Endothelial cell of umbilical vein (primary cell): ENCODE measurements around the gene CD81. TPM values are rescaled to one million over a fixed set of nuclear protein-coding genes. Genes with fewer than 3 reads are reported as not detected.

Experiments used
- BruUV-seq: library from RNA; stranded (reverse); fragments of 400-500 nt; replicated peaks from 2 replicates; lab custom pipeline; 2021; lab: Mats Ljungman, UMichigan
- CTCF ChIA-PET: fragments of 300-600, 350-600 bp; sonication (Branson Sonifier 250); formaldehyde crosslinking; loops from one replicate; lab custom pipeline; 2021; ENCODE audit warnings: antibody characterized with exemption, inconsistent platforms; lab: Charles Lee
- POLR2A ChIA-PET: fragments of 300-600, 350-600 bp; sonication (Branson Sonifier 250); formaldehyde crosslinking; loops from one replicate; lab custom pipeline; 2021; ENCODE audit warnings: antibody characterized with exemption, inconsistent platforms; lab: Charles Lee
- DNase-seq: peaks from one replicate; pipeline ENCODE4 v3.0.0-alpha.2; 2011; ENCODE audit warnings: low read depth, low spot score
- FAIRE-seq: peaks from 2 replicates; lab custom pipeline; 2011; peaks lifted over from hg19 to GRCh38; lab: Jason Lieb, UNC
- H2AFZ ChIP-seq: 2 replicates; pipeline ENCODE4 v1.6.0; 2012; ENCODE audit warnings: low read depth, low read length, control low read depth, inconsistent platforms
- H3K27ac ChIP-seq: 2 replicates; pipeline ENCODE4 v1.5.1; 2011; ENCODE audit warnings: low read depth, mild to moderate bottlenecking, control low read depth, low read length, moderate library complexity; ENCODE audit not compliant: insufficient read depth
- H3K27me3 ChIP-seq, 2 experiments: 2 replicates each; pipeline versions ENCODE4 v1.6.0 to v1.6.1; 2011; ENCODE audit warnings: low read length in 2 of 2, mixed read lengths in 1 of 2; ENCODE audit not compliant: control insufficient read depth in 2 of 2, insufficient read depth in 2 of 2
- H3K36me3 ChIP-seq, 2 experiments: 2 replicates in 1 of 2; 3 replicates in 1 of 2; pipeline ENCODE4 v1.5.1; 2011; ENCODE audit warnings: low read length in 2 of 2, mild to moderate bottlenecking in 1 of 2, moderate library complexity in 1 of 2; ENCODE audit not compliant: control insufficient read depth in 2 of 2, insufficient read depth in 2 of 2; ENCODE audit errors: extremely low read depth in 1 of 2
- H3K4me1 ChIP-seq: 3 replicates; pipeline ENCODE4 v1.5.1; 2011; ENCODE audit warnings: mild to moderate bottlenecking, low read length; ENCODE audit not compliant: control insufficient read depth, insufficient read depth; ENCODE audit errors: extremely low read depth
- H3K4me2 ChIP-seq: 2 replicates; pipeline ENCODE4 v1.6.1; 2011; ENCODE audit warnings: low read length, control low read depth, mixed read lengths; ENCODE audit not compliant: insufficient read depth
- H3K4me3 ChIP-seq, 3 experiments: fragments of 200-600 bp in 1 of 3; sonication (generic), shearing (Covaris generic) in 1 of 3; replicated peaks in 1 of 3; 2 replicates each; pipeline ENCODE4 v1.5.1; 2011 to 2016; ENCODE audit warnings: control low read depth in 3 of 3, low read length in 3 of 3, mild to moderate bottlenecking in 2 of 3, inconsistent platforms in 1 of 3, low read depth in 1 of 3, moderate library complexity in 1 of 3; ENCODE audit not compliant: insufficient read depth in 1 of 3
- H3K79me2 ChIP-seq: 2 replicates; pipeline ENCODE4 v1.6.0; 2012; ENCODE audit warnings: low read length, inconsistent platforms; ENCODE audit not compliant: control insufficient read depth, insufficient read depth
- H3K9ac ChIP-seq: replicated peaks from 2 replicates; pipeline ENCODE3; 2011; ENCODE audit warnings: low read length, control low read depth; ENCODE audit not compliant: insufficient read depth; ENCODE audit errors: extremely low read depth
- H3K9me1 ChIP-seq: replicated peaks from 3 replicates; pipeline ENCODE4 v1.6.0; 2011; ENCODE audit warnings: mild to moderate bottlenecking, low read length; ENCODE audit not compliant: control insufficient read depth, insufficient read depth; ENCODE audit errors: extremely low read depth
- H3K9me3 ChIP-seq: replicated peaks from 2 replicates; pipeline ENCODE4 v1.5.1; 2012; ENCODE audit warnings: low read length, inconsistent platforms; ENCODE audit not compliant: control insufficient read depth, insufficient read depth
- H4K20me1 ChIP-seq: replicated peaks from 2 replicates; pipeline ENCODE3; 2011; ENCODE audit warnings: mild to moderate bottlenecking, low read length; ENCODE audit not compliant: control insufficient read depth, insufficient read depth; ENCODE audit errors: extremely low read depth
- CTCF ChIP-seq, 2 donors: IDR thresholded peaks; 1 replicate in 1 of 2; 2 replicates in 1 of 2; pipeline ENCODE4 v1.5.1; 2011; ENCODE audit warnings: low read length in 2 of 2, mild to moderate bottlenecking in 2 of 2, moderate library complexity in 2 of 2, control low read depth in 1 of 2, inconsistent platforms in 1 of 2, low read depth in 1 of 2; ENCODE audit not compliant: insufficient read depth in 1 of 2; ENCODE audit errors: extremely low read depth in 1 of 2
- EZH2 ChIP-seq: IDR thresholded peaks from 2 replicates; pipeline ENCODE4 v1.6.1; 2012; ENCODE audit warnings: borderline replicate concordance, low read depth, mild to moderate bottlenecking, moderate library complexity, low read length, inconsistent platforms; ENCODE audit not compliant: severe bottlenecking
- FOS ChIP-seq: IDR thresholded peaks from 2 replicates; pipeline ENCODE4 v1.6.1; 2011; ENCODE audit warnings: mild to moderate bottlenecking, low read length, moderate library complexity, borderline replicate concordance; ENCODE audit not compliant: insufficient read depth
- GATA2 ChIP-seq: IDR thresholded peaks from 2 replicates; pipeline ENCODE4 v1.7.0; 2011; ENCODE audit warnings: low read depth, mild to moderate bottlenecking, moderate library complexity, mixed read lengths, low read length; ENCODE audit not compliant: insufficient read length, insufficient read depth
- JUN ChIP-seq: IDR thresholded peaks from 2 replicates; pipeline ENCODE4 v1.6.1; 2011; ENCODE audit warnings: borderline replicate concordance, low read depth; ENCODE audit not compliant: insufficient read length, insufficient read depth
- MAX ChIP-seq: IDR thresholded peaks from 2 replicates; pipeline ENCODE4 v1.6.1; 2011; ENCODE audit not compliant: insufficient read depth, insufficient read length
- MYC ChIP-seq: IDR thresholded peaks from one replicate; pipeline ENCODE4 v1.6.1; 2011; ENCODE audit warnings: mild to moderate bottlenecking, low read depth, low read length
- POLR2A ChIP-seq: IDR thresholded peaks from 2 replicates; pipeline ENCODE4 v1.6.1; 2012; ENCODE audit warnings: low read depth, mild to moderate bottlenecking, control low read depth, low read length
- POLR2AphosphoS5 ChIP-seq: IDR thresholded peaks from 2 replicates; pipeline ENCODE4 v1.6.1; 2012; ENCODE audit warnings: low read depth, mild to moderate bottlenecking, control low read depth, low read length, moderate library complexity; ENCODE audit not compliant: insufficient read depth
- dilution Hi-C: fragments of 300-500 bp; cut with MboI; formaldehyde crosslinking; loops from one replicate; pipeline ENCODE4 v1.15.0; 2019; ENCODE audit warnings: low sequenced_read_pairs; ENCODE audit not compliant: extremely low pct_ligation_motif_present
- intact Hi-C: fragments of 100-400 bp; cut with micrococcal nuclease; formaldehyde crosslinking; loops from one replicate; pipeline ENCODE4 v1.10.0; 2022
- polyA plus RNA-seq, 4 experiments: library from polyadenylated mRNA; depleted of rRNA in 3 of 4; stranded (reverse) in 3 of 4; unstranded in 1 of 4; fragments of >200 nt; gene quantifications; 2 replicates each; pipeline versions ENCODE4 v1.2.1 to v1.2.3, GENCODE V29; 2011 to 2012; ENCODE audit warnings: missing spikeins in 1 of 4
- total RNA-seq: library from RNA; stranded (reverse); gene quantifications from 2 replicates; pipeline ENCODE4 v1.2.3, GENCODE V29; 2021

CD81 gene
- total and polyA plus RNA-seq, 2 donors (not counting 3 experiments of a cell fraction or from before 2014, with no cell fraction given) = 409 to 802 TPM

GRCh38 chr11:2439820-2440219 lies 62.7 kb downstream of the CD81 start:
- BruUV-seq = no TSS peak
- Histone ChIP-seq H3K27ac (no peak overlapping the region), H2AFZ (no peak overlapping the region), H3K9me3 (no peaks in the 10 kb centered on the region), H3K9ac (no peak overlapping the region), H3K9me1 (no peaks in the 10 kb centered on the region), H3K4me2 (no peak overlapping the region), H3K4me1 (no peaks in the 10 kb centered on the region), H3K4me3 (no peak overlapping the region), H4K20me1 (no peaks in the 10 kb centered on the region), H3K36me3 (no peaks in the 10 kb centered on the region), H3K27me3 (peaks cover 2 to 8% of the 10 kb centered on the region in 2 experiments), H3K79me2 (no peaks in the 10 kb centered on the region)
- intact Hi-C loops = no loop called here
- TF ChIP-seq GATA2 = no peak
- TF ChIP-seq POLR2A = no peak
- TF ChIP-seq EZH2 = no peak
- no peak for TF ChIP-seq MYC
- TF ChIP-seq FOS = no peak
- no peak for TF ChIP-seq JUN
- no peak for TF ChIP-seq CTCF (IDR thresholded peaks at IDR 0.05; ENCODE audit: extremely low read depth in 1 of 2, insufficient read depth in 1 of 2, low read depth in 1 of 2, low read length in 2 of 2)
- no peak for TF ChIP-seq POLR2AphosphoS5
- TF ChIP-seq MAX = no peak
- dilution Hi-C loops = no loop called here
- ChIA-PET POLR2A (no interaction called here), CTCF (no interaction called here)
- no peak for FAIRE-seq
- DNase-seq = no peak
